Memory B cell (primary cell): ENCODE results near the gene PHACTR1.

Experiments
- ATAC-seq: fragments of 150-1000 bp; cut with Tn5 transposase; 2 replicates; pipeline ENCODE4 v1.10.0; 2021; ENCODE audit warnings: low read depth, mild to moderate bottlenecking, moderate library complexity
- DNase-seq, 2 donors: peaks; one replicate each; pipeline ENCODE4 v3.0.0; 2022; ENCODE audit warnings: low spot score in 2 of 2
- H3K27ac Mint-ChIP-seq: one replicate; pipeline ENCODE4 v1.8.0; 2022; ENCODE audit warnings: mild to moderate bottlenecking, moderate library complexity, mixed read lengths
- H3K27me3 Mint-ChIP-seq: one replicate; pipeline ENCODE4 v1.8.0; 2022; ENCODE audit warnings: mixed read lengths
- H3K36me3 Mint-ChIP-seq: one replicate; pipeline ENCODE4 v1.8.0; 2022; ENCODE audit warnings: mild to moderate bottlenecking, mixed read lengths
- H3K4me1 Mint-ChIP-seq: one replicate; pipeline ENCODE4 v1.8.0; 2022; ENCODE audit warnings: mixed read lengths
- H3K4me3 Mint-ChIP-seq: one replicate; pipeline ENCODE4 v1.8.0; 2022; ENCODE audit warnings: mild to moderate bottlenecking, moderate library complexity, mixed read lengths
- H3K9me3 Mint-ChIP-seq: one replicate; pipeline ENCODE4 v1.8.0; 2022; ENCODE audit warnings: mixed read lengths

Gene PHACTR1

DNA sequence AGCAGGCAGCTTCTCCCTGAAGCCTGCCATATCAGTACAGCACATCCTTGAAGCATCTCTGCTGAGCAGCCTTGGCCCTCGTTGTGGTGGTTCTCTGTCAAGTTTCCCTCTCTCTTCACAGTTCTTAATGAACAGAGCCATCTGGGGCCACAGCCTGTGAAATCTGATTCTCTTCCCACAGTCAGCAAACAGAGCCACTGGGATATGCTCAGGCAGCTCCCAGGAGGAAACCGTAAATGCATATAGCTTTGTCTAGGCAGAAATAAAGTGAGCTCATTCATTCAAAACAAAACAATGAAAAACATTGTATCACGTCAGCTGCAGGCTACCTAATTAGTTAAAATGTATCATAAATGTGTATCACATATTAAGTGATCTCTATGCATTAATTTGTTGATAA, 531.5 kb downstream of the PHACTR1 start:
- H3K27me3 Mint-ChIP-seq: peaks cover 5% of the 10 kb centered on the region
- peaks cover 6% of the 10 kb centered on the region for H3K4me1 Mint-ChIP-seq
- no peak for DNase-seq
- H3K4me3 Mint-ChIP-seq: no peak overlapping the region
- H3K36me3 Mint-ChIP-seq: peaks cover 2% of the 10 kb centered on the region
- no peak for ATAC-seq
- H3K9me3 Mint-ChIP-seq: peaks cover 5% of the 10 kb centered on the region
- H3K27ac Mint-ChIP-seq: no peak overlapping the region

DNA sequence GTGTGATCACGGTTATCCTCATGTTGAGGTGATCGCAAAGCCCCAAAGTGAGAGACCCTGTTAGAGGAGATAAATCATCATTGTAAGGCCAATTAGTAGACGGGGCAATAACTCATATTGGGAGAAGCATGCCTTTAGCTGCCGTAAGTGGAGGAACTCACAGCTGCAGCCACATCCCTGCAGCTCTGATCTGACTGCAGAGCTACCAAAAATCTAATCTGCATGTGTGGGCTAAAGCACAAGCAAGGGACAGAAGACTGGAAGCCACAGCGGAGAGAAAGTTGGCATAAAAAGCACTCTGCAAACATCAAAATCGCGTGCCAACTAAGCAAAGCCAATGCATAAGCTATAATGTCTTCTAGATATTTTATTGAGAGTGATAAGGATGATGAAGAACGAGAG, 532.0 kb downstream of the PHACTR1 start:
- ATAC-seq: no peak
- Mint-ChIP-seq H3K27ac (no peak overlapping the region), H3K9me3 (peaks cover 4% of the 10 kb centered on the region), H3K27me3 (peaks cover 4% of the 10 kb centered on the region), H3K36me3 (peaks cover 1% of the 10 kb centered on the region), H3K4me3 (no peak overlapping the region), H3K4me1 (peaks cover 9% of the 10 kb centered on the region)
- no peak for DNase-seq

DNA sequence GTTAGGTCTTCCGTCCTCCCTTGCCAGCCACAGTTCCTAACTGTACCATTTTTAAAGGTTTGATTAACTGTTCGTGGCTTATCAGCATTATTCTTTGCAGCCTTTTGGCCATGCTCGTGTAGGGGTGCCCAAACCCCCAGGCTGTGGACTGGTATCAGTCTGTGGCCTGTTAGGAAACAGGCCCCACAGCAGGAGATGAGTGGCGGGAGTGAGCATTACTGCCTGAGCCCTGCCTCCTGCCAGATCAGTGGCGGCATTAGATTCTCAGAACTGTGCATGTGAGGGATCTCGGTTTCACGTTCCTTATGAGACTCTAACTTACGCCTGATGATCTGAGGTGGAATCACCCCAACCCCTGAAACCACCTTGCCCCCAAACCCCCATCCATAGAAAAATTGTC, 532.4 kb downstream of the PHACTR1 start:
- DNase-seq (no peak), ATAC-seq (no peak)
- H3K4me3 Mint-ChIP-seq: no peak overlapping the region
- peaks cover 1% of the 10 kb centered on the region for H3K9me3 Mint-ChIP-seq
- H3K27me3 Mint-ChIP-seq: peaks cover 2% of the 10 kb centered on the region
- H3K36me3 Mint-ChIP-seq: no peaks in the 10 kb centered on the region
- H3K27ac Mint-ChIP-seq: no peak overlapping the region
- H3K4me1 Mint-ChIP-seq: peaks cover 9% of the 10 kb centered on the region

DNA sequence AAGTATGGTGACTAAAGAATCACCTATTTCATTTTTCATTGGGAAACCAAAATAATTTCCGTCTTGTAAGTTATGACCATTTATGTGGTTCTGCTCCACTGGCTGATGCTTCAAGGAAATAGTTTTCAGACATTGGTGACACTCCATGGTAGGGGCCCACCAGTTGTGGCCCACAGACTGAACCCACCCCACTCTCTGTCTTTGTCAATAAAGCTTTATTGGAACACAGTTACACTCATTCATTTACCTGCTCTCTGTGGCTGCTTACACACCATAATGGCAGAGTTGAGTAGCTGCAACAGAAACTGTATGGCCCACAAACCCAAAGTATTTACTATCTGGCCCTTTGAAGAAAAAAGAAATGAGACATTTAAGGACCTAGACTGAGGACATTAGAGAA, 533.2 kb downstream of the PHACTR1 start:
- Mint-ChIP-seq H3K27me3 (peaks cover 2% of the 10 kb centered on the region), H3K36me3 (no peaks in the 10 kb centered on the region), H3K4me3 (no peak overlapping the region), H3K4me1 (peaks cover 9% of the 10 kb centered on the region), H3K27ac (no peak overlapping the region), H3K9me3 (no peaks in the 10 kb centered on the region)
- ATAC-seq (no peak), DNase-seq (no peak)

DNA sequence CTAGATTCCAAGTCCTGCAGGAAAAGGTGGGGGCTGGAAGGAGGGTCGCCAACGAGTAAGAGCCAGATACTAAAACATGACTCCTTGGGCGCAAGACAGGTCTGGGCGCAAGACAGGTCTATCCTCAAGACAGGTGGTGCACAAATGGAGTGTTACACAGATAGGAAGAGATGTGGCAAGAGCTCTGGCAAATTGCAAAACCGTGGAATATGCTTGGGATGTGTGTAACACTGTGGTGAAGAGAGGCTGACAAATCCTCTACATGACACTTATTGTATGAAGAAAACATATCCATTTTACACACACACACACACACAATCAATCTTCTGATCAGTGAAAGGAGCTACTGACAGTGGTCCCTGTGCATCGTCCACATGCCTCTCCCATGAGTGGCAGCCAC, 534.1 kb downstream of the PHACTR1 start:
- H3K4me1 Mint-ChIP-seq: peaks cover 9% of the 10 kb centered on the region
- peaks cover 2% of the 10 kb centered on the region for H3K27me3 Mint-ChIP-seq
- H3K4me3 Mint-ChIP-seq: no peak overlapping the region
- DNase-seq (no peak), ATAC-seq (no peak)
- no peaks in the 10 kb centered on the region for H3K9me3 Mint-ChIP-seq
- no peaks in the 10 kb centered on the region for H3K36me3 Mint-ChIP-seq
- H3K27ac Mint-ChIP-seq: no peak overlapping the region

DNA sequence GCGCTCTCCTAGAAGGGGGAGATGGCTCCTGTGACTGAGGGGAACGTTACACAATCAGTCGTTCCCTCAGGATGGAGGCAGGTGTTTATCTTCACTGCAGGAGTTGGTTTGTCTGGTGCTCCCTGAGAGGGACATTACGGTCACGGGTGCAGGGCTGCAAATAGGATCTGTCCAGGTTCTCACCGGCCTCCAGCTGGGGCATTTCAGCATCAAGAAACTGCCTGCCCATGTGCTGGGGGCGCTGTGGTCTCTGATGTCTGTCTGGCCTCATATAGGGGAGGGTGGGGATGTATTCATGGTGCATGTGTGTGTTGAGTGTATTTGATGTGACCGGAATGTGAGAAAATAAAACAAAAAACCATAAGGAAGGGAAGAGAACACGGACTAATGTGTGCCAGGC, 534.7 kb downstream of the PHACTR1 start:
- no peak for ATAC-seq
- no peak overlapping the region for H3K4me3 Mint-ChIP-seq
- H3K9me3 Mint-ChIP-seq: no peaks in the 10 kb centered on the region
- DNase-seq: no peak
- H3K36me3 Mint-ChIP-seq: no peaks in the 10 kb centered on the region
- no peak overlapping the region for H3K27ac Mint-ChIP-seq
- peaks cover 9% of the 10 kb centered on the region for H3K4me1 Mint-ChIP-seq
- peaks cover 2% of the 10 kb centered on the region for H3K27me3 Mint-ChIP-seq

DNA sequence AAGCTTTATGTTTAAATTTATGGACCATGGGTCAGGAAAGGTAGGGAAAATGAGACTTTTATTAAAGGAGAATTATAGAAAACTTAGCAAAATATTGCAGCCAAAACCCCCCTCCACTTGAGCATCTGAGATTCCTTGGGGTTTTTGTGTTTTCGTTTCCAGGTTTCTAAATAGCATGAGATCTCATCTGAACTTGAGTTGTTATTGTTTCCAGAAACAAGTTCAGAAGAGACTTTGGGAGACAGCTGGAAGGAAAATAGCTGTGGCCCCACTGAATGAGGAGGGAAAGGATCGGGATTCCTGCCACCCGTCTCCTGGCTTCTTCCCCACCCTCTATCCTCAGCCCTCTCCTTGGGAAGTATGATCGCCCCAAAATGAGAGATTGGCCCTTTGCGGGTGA, 536.2 kb downstream of the PHACTR1 start:
- Mint-ChIP-seq H3K27ac (no peak overlapping the region), H3K9me3 (peaks cover 8% of the 10 kb centered on the region)

DNA sequence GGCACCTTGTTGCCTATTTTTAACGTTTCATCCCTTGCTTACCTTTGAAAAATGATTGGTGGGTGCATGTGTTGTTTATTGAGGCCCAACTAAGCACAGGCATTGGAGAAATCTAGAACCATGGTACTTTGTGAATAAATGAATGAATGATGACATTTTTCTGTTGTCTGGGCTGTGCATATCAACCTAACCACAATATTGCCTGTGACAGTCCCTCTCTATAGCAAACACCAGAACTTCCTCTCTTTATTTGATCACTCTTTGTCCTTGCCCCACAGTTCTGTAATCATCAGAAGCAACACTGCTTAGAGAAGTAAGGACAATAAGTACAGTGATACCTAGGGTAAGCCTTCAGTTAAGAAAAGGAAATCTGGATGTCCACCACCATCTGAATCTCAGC, 536.7 kb downstream of the PHACTR1 start:
- Mint-ChIP-seq H3K4me1 (peaks cover 23% of the 10 kb centered on the region), H3K4me3 (no peak overlapping the region)
- no peak for DNase-seq

More for the DNA sequence above, 536.2 kb downstream of the PHACTR1 start:
- peaks cover 8% of the 10 kb centered on the region for H3K36me3 Mint-ChIP-seq
- DNase-seq (no peak), ATAC-seq (no peak)
- H3K4me3 Mint-ChIP-seq: no peak overlapping the region
- peaks cover 22% of the 10 kb centered on the region for H3K4me1 Mint-ChIP-seq
- H3K27me3 Mint-ChIP-seq: peaks cover 2% of the 10 kb centered on the region

DNA sequence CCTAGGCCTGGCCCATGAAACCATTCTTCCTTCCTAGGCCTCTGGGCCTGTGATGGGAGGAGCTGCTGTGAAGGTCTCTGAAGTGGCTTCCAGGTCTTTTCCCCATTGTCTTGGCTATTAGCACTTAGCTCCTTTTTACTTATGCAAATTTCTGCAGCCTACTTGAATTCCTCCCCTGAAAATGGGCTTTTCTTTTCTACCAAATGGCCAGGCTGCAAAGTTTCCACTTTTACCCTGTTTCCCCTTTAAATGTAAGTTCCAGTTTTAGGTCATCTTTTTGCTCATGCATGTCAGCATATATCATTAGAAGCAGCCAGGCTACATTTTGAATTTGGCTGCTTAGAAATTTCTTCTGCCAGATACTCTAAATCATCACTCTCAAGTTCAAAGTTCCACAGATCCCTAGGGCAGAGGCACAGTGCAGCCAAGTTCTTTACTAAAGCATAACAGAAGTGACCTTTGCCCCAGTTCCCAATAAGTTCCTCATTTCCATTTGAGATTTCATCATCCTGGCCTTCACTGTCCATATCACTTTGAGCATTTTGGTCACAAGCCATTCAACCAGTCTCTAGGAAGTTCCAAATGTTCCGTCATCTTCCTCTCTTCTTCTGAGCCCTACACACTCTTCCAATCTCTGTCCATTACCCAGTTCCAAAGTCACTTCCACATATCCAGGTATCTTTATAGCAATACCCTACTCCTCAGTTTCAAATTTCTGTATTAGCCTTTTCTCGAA, 539.9 kb downstream of the PHACTR1 start:
- DNase-seq: no peak
- Mint-ChIP-seq H3K36me3 (peaks cover 8% of the 10 kb centered on the region), H3K4me1 (peaks cover 44% of the 10 kb centered on the region), H3K4me3 (no peak overlapping the region), H3K27me3 (no peaks in the 10 kb centered on the region), H3K27ac (no peak overlapping the region), H3K9me3 (peaks cover 8% of the 10 kb centered on the region)
- no peak for ATAC-seq

More for the DNA sequence above, 536.7 kb downstream of the PHACTR1 start:
- ATAC-seq: no peak
- H3K36me3 Mint-ChIP-seq: peaks cover 8% of the 10 kb centered on the region
- H3K9me3 Mint-ChIP-seq: peaks cover 8% of the 10 kb centered on the region
- peaks cover 2% of the 10 kb centered on the region for H3K27me3 Mint-ChIP-seq
- no peak overlapping the region for H3K27ac Mint-ChIP-seq

DNA sequence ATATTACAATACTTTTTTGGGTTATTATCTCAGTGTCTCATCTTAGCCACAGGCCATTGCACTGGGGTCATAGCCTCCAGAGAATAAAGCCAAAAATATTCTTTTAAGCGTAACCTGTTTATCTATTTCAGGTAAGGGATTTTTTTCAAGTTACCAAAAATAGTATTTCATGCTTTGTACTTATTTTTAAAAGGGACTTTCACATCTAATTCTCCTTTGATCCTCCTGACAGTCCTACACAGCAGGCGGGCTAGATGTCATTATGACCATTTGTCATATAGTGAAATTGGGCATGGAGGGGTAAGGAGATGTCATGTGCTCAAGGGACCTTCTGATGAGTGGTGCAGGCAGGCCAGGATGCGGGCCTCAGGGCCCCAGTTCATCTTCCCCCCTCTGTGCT, 542.8 kb downstream of the PHACTR1 start:
- Mint-ChIP-seq H3K27me3 (no peaks in the 10 kb centered on the region), H3K36me3 (peaks cover 8% of the 10 kb centered on the region), H3K27ac (peak overlapping the region; percentile 52), H3K9me3 (peaks cover 8% of the 10 kb centered on the region), H3K4me1 (peaks cover 59% of the 10 kb centered on the region), H3K4me3 (peak overlapping the region; percentile 24)
- DNase-seq: no peak
- ATAC-seq: peak; percentile 5

DNA sequence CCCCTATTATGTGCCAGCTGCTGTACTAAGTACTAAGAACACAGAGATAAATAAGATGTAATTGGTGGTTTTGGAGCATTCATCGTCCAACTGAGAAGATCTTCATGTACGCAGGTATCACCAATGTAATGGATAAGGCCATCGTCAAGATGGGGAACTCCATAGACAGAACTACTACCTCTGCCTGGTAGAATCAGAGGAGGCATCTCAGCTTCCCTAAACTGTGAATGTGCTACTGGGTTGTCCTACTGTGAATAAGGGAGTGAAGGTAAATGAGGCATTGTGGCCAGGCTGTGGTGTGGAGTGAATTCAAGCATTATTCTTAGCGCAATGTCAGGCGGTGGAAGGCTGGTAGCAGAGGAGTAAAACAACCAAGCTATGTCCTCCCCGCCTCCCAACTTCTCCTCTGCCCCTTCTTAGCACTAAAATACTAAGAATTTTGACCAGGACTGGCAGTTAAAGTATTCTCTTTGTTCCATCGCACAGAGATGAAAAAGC, 543.6 kb downstream of the PHACTR1 start:
- ATAC-seq (no peak), DNase-seq (no peak)
- Mint-ChIP-seq H3K4me1 (peaks cover 59% of the 10 kb centered on the region), H3K27me3 (no peaks in the 10 kb centered on the region), H3K36me3 (peaks cover 8% of the 10 kb centered on the region), H3K27ac (peak overlapping the region; percentile 69), H3K9me3 (peaks cover 8% of the 10 kb centered on the region), H3K4me3 (peak overlapping the region; percentile 31)

DNA sequence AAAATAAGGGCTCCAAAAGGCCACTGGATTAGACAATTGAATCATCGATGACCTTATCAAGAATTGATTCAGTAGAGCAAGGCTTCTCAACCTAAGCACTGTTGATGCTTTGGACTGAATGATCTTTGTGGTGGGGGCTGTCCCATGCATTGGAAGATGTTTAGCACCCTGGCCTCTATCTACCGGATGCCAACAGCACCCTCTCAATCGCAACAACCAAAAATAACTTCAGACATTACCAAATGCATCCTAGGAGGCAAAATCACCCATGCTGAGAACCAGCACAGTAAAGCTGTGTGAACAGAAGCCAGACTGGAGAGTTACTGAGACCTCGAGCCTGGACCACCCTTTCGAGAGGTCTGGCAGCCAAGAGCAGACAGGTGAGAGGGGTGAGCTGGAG, 544.3 kb downstream of the PHACTR1 start:
- H3K4me3 Mint-ChIP-seq: peak overlapping the region; percentile 76
- no peak for DNase-seq
- H3K9me3 Mint-ChIP-seq: peaks cover 8% of the 10 kb centered on the region
- no peaks in the 10 kb centered on the region for H3K27me3 Mint-ChIP-seq
- ATAC-seq: no peak
- H3K36me3 Mint-ChIP-seq: peaks cover 8% of the 10 kb centered on the region
- peaks cover 61% of the 10 kb centered on the region for H3K4me1 Mint-ChIP-seq
- peak overlapping the region; percentile 69 for H3K27ac Mint-ChIP-seq

DNA sequence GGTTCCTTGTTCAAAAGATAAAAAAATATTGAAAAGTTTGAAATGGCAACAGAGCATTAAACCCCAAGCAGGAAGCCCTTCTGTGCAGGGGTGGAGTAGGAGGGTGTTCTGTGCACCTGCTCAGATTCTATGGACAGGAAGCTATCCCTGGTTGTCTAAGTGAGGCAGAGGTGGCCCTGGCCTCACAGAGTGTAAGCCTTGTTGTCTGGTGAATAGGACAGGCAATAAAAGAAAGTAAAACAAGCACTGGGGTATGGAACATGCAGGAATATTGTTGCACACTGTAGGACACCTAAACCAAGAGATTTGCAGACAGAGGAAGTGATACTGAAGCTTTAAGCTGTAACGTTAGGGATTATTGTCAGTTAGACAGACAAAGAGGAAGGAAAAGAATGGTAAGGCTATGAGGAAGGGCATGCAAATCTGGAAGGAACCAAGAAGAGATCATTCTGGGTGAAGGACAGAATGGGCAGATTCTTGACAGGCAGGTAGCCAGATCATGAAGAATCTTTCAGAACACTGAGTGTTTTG, 545.0 kb downstream of the PHACTR1 start:
- Mint-ChIP-seq H3K27ac (peak overlapping the region; percentile 69), H3K9me3 (peaks cover 5% of the 10 kb centered on the region), H3K36me3 (peaks cover 5% of the 10 kb centered on the region), H3K4me1 (peaks cover 61% of the 10 kb centered on the region), H3K27me3 (no peaks in the 10 kb centered on the region), H3K4me3 (peak overlapping the region; percentile 76)
- ATAC-seq (peak; percentile 77), DNase-seq (peak; percentile 66 to 70)

DNA sequence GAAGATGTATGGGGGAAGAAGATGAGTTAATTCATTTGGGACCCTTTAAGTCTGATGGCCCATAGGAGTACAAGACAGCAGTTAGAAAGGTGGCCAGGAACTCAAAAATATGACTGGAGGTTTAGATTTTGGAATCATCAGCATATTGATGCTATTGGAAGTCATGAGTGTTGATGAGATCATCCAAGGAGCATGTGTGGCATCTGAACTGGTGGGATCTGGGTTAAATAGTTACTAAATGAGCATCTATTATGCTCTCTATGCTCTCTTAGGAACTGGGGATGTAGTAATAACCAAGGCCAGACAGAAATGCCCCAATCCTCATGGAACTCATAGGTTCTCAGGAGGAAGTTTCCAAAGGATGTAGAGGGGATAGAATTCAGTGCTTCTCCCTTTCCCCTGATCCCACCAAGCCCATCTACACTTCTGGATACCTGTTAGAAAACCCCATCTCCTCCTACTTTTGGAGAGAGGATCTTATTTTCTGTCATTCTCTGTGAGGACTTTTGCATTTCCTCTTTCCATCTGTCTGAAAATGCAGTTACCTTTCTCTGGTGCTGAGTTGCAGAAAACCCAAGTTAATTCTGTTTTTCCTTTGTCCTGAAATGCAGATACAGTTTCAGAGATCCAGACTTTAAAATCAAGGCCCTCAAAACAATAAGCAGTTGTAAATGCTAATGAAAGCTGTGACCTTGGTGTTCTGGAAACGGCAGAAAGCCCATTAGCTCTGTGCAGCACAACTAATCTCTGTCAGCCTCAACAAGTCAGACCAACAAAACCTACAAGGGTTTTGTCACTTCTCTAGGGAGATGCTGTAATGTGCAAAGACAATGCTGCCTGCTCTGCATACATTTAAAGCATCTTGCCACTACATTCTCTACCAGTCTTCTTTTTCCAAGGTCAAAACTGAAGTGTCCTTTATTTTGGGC, 546.0 kb downstream of the PHACTR1 start:
- Mint-ChIP-seq H3K4me3 (peak overlapping the region; percentile 76), H3K27me3 (no peaks in the 10 kb centered on the region), H3K4me1 (peaks cover 61% of the 10 kb centered on the region), H3K9me3 (peaks cover under 1% of the 10 kb centered on the region), H3K36me3 (peaks cover 4% of the 10 kb centered on the region), H3K27ac (no peak overlapping the region)
- no peak for DNase-seq
- ATAC-seq: no peak
